GM21528 (cell line): Measurements from ENCODE around the gene MYRF.

Source experiments
- ATAC-seq: cut with Tn5 transposase; IDR thresholded peaks from one replicate; pipeline ENCODE4 v1.9.1; 2021; ENCODE audit warnings: mild to moderate bottlenecking, moderate library complexity; ENCODE audit not compliant: unreplicated experiment, low FRiP score

MYRF gene

DNA sequence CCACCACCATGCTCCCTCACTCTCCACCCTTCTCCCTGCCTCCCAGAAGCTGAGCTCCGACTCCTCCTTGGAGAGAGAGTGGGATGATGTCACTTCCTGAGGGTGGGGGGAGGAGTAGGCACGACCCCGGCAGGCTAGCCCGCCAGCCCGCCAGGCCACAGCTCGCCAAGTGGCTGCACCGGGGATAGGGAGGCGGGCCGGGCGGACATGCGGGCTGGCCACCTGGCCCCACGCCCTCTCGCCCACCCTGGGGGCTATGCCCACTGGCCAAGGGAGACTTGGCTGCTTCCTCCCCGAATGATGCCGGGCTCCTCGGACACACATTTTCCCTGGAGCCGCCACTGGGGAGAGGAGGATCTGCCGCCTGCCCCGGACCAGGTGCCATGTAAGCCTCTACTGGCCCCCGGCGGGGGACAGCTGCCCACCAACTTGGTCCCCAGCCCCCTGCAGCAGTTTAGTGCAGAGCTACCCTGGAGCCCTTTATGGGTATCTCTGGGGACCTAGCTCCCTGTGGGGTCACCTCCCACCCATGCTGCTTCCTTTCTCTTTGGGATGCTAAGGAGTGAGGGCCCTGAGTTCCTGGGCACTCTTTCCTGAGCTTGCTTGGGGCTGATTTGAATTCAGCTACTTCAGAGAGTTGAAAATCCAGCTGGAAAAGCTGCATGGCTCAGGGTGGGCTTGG lies 33.7 kb upstream of the MYRF start:
- no peak for ATAC-seq

DNA sequence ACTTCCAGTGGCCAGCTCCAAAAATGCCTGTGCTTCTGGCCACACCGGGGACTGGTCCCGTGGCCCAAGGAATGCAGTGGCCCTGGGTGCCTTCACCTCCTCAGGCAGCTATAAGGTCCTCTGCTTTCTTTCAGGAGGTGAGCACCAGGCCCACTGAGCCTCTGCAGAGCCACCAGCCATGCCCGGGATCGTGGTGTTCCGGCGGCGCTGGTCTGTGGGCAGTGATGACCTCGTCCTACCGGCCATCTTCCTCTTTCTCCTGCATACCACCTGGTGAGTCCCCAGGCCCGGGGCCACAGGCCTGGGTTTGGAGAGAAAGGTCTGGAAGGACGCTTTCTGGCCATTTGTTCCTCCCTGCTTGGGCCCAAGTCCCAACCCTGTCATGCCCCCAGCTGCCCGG lies 32.5 kb upstream of the MYRF start:
- no peak for ATAC-seq

GRCh38 chr11:61720597-61720996 lies 31.8 kb upstream of the MYRF start:
- no peak for ATAC-seq

- ATAC-seq, result no peak
Measured at GRCh38 chr11:61724437-61724836, 28.0 kb upstream of the MYRF start.

GRCh38 chr11:61725781-61726231 lies 26.6 kb upstream of the MYRF start:
- no peak for ATAC-seq

DNA sequence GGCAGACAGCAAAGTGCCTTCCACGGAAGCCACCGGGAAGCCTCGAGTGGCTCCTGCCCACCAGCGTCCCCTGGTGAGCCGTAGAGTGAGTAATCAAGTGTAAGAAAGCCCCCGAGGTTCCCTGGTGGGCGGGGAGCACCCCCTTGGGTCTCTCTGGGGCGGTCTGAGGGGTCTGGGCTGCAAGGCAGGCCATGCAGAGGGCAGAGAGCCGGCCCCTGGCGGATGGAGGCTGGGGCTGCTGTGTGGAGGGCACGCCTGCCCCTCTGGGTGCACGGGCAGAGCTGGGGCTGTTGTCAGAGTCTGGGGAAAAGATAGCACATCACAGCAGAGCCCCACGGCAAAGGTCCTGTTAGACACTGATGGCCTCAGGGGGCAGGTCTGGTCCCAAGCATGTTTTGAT lies 25.7 kb upstream of the MYRF start:
- no peak for ATAC-seq

GRCh38 chr11:61727401-61727811 lies 25.0 kb upstream of the MYRF start:
- ATAC-seq, result no peak

GRCh38 chr11:61728066-61728939 lies 24.1 kb upstream of the MYRF start:
- ATAC-seq, result no peak

GRCh38 chr11:61728940-61729219 lies 23.6 kb upstream of the MYRF start:
- no peak for ATAC-seq

DNA sequence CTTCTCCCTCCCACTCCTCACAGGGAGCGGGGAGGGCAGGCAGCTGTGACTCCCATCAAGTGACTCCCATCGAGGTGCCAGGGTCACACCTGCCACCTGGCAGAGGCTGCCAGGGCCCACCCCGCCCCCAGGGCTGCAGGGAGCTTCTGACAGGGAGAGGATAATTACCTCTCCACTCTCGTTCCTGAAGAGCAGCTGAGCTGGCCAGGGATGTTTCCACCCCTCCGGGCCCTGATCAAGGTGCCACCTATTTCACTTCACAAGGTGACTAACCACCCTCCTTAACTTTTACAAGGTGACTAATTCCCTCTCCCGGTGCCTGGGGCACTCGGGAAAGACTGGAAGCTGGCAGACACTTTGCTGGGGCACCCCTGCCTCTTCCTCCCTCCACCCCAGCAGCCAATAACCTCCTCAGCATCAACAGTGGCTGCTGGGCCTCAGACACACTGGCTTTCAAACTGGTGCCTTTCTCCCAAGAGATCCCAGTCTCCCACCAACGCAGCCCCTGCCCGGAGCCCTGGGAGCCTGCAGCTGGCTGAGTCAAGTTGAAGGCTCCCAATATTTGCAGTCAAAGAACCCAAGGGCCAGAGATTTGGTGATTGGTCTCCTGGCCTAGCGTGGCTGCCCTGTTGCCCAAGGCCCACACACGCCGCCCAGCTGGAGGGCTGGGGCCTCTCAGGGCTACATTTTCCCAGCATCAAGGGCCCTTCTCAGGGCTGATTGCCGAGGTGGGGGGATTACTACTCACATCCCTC lies 22.0 kb upstream of the MYRF start:
- ATAC-seq, result no peak

GRCh38 chr11:61731211-61731951 lies 21.1 kb upstream of the MYRF start:
- ATAC-seq, result no peak

GRCh38 chr11:61731952-61732675 lies 20.3 kb upstream of the MYRF start:
- no peak for ATAC-seq

GRCh38 chr11:61732705-61733104 lies 19.7 kb upstream of the MYRF start:
- no peak for ATAC-seq

GRCh38 chr11:61733120-61733978 lies 19.1 kb upstream of the MYRF start:
- ATAC-seq, result peak; percentile 71

GRCh38 chr11:61734767-61735166 lies 17.7 kb upstream of the MYRF start:
- no peak for ATAC-seq

DNA sequence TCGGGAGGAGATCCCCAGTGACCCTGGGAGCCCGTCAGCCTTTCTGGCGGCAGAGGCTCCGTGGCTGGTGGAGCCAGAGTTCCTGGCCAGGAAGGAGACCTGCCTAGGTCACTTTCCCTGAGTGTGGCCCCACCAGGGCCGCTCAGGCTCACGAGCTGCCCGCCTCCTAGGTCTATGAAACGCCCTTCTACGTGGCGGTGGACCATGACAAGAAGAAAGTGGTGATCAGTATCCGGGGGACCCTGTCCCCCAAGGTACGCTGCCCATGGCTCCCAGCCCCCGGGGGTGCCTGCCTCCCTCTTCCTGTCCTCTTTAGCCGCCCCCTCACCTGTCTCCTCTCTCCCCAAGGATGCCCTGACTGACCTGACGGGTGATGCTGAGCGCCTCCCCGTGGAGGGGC lies 17.0 kb upstream of the MYRF start:
- ATAC-seq, result no peak

- no peak for ATAC-seq
Measured at GRCh38 chr11:61736310-61736709, 16.1 kb upstream of the MYRF start.

GRCh38 chr11:61737131-61737530 lies 15.3 kb upstream of the MYRF start:
- ATAC-seq, result no peak
